Fibroblast of the aortic adventitia (primary cell): ENCODE measurements around the gene CDH13. TPM values are rescaled to one million over a fixed set of nuclear protein-coding genes. Genes with fewer than 3 reads are reported as not detected.

ENCODE experiments used
- DNase-seq: peaks from one replicate; pipeline ENCODE4 v3.0.0-alpha.2; 2010; ENCODE audit warnings: low read depth
- H3K4me3 ChIP-seq: 2 replicates; pipeline ENCODE4 v1.5.1; 2011; ENCODE audit warnings: low read depth, mild to moderate bottlenecking, control low read depth, low read length, moderate library complexity
- total RNA-seq: library from RNA; depleted of rRNA; stranded (reverse); fragments of >200 nt; gene quantifications from 2 replicates; pipeline ENCODE4 v1.2.3, GENCODE V29; 2012; ENCODE audit warnings: low replicate concordance
- TF ChIP-seq, protein P1 (sequence below): IDR thresholded peaks from 2 replicates; pipeline ENCODE4 v1.5.1; 2011; ENCODE audit warnings: mild to moderate bottlenecking, low read length, control low read depth, inconsistent platforms; ENCODE audit not compliant: insufficient read depth

The CDH13 gene
- total RNA-seq, 1 donor: 55.7 TPM

DNA sequence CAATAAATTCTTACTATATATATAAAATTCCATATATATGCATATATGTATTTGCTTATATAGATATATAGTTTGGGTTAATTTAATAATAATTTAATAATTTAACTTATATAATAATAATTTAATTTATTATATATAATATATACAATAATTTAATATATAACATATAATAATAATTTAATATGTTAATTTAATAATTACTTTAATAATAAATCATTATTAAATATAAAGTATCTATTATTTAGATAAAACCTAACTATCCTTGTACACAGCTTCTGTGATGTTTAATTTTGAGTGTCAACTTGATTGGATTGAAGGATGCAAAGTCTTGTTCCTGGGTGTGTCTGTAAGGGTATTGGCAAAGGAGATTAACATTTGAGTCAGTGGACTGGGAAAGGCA, 40.6 kb upstream of the CDH13 start:
- no peak for DNase-seq
- TF ChIP-seq, protein P1, sequence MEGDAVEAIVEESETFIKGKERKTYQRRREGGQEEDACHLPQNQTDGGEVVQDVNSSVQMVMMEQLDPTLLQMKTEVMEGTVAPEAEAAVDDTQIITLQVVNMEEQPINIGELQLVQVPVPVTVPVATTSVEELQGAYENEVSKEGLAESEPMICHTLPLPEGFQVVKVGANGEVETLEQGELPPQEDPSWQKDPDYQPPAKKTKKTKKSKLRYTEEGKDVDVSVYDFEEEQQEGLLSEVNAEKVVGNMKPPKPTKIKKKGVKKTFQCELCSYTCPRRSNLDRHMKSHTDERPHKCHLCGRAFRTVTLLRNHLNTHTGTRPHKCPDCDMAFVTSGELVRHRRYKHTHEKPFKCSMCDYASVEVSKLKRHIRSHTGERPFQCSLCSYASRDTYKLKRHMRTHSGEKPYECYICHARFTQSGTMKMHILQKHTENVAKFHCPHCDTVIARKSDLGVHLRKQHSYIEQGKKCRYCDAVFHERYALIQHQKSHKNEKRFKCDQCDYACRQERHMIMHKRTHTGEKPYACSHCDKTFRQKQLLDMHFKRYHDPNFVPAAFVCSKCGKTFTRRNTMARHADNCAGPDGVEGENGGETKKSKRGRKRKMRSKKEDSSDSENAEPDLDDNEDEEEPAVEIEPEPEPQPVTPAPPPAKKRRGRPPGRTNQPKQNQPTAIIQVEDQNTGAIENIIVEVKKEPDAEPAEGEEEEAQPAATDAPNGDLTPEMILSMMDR: no peak
- H3K4me3 ChIP-seq: no peak overlapping the region

DNA sequence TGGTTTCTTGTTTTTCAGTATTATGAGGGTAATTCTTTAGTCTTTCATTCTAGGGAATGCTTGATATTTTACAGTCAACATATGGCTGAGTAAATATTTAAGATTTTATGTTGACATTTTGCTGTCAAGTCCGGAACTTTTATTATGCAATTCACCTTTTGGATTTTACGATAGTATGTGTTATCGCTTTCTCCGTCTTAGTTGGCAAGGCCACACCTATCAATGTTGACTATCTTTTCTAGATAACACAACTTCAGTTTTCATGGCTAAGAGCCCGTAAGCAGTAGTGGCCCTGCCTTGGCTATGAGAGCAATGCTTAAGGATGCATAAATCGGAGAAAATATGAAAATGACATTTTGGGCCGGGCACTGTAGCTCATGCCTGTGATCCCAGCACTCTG, 39.5 kb upstream of the CDH13 start:
- TF ChIP-seq, protein P1: no peak
- no peak for DNase-seq
- no peak overlapping the region for H3K4me3 ChIP-seq

DNA sequence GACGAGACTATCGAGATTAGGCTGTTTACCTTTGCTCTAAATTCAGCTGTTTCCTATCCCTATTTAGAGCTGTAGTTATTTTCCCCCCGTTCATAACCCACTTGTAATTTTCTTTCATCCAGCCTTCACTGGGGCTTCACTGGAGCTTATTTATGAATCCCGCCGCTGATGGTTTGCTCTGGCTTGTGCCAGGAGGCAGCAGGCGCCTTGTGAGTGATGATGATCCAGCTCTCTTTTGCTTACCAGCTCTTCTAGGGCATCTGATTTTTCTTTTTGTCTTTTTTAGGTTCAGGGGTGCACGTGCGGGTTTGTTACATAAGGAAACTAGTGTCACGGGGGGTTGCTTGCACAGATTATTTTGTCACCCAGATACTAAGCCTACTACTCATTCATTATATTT, 37.4 kb upstream of the CDH13 start:
- DNase-seq: no peak
- TF ChIP-seq, protein P1: no peak
- no peak overlapping the region for H3K4me3 ChIP-seq

DNA sequence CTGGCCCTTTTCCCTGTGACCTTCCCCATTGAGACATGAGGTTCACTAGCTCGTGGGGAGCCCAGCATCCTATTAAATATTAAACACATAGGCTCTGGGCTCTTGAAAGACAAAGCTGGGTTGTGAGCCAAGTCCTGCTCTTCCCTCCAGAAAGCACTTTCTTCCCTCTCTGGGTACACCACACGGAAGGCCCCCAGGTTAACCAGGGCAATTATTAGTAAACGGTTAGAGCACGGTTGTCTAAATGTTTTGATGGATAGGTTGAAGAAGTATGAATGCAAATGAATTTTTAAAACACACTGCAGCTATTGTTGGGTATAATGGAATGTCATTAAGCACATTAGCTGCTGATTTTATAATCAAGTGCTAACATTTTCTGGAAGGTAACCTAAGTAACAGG, 32.7 kb upstream of the CDH13 start:
- TF ChIP-seq, protein P1: no peak
- no peak overlapping the region for H3K4me3 ChIP-seq
- no peak for DNase-seq

DNA sequence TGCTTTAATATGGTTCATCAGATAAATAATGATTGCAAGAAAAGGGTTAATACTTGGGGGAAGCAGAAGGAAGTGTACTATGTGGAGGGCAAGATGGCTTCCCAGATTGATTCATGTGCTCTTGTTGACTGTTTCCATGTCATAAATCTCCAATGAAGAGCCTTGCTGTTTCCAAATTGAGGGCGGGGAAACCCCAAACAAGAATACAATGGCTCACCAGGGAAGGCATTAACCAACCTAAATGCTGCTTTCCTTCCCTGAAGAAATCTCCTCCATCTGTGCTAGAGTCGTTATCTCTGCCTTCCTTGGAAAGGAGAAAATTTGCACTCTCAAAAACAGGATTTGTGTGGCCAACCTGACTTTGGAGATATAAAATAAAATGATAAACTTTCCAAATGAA, 28.0 kb upstream of the CDH13 start:
- no peak for DNase-seq
- TF ChIP-seq, protein P1: no peak
- H3K4me3 ChIP-seq: no peak overlapping the region

DNA sequence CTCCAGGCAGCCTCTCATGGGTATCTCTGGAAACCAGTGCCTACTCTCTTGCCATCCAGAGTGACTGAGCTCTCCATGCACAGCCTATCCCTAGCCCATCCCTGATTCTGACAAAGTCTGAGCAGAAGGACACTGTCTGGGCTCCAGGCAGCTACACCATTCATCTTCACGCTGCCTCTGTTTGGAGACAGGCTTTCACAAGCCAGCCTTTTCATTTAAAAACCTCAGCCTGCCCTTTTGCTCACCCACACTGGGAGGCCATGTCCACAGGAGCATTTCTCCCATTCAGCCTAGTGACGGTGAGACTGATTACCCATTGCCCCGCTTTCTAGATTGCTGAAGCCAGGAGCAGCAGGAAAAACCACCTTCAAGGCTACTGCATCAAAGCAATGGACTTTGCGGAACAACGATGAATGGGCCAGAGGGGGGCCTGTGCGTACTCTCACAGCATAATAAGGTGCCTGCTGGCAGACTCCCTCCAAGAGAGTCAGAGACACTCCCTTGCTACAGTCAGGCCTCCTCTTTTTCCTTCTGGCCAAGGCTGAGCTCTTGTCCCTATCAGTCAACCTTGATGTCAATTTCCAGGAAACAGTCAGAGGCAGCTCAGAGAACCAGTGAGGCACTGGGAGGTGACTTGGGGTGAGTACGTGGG, 24.7 kb upstream of the CDH13 start:
- no peak for DNase-seq
- TF ChIP-seq, protein P1: no peak
- H3K4me3 ChIP-seq: no peak overlapping the region

DNA sequence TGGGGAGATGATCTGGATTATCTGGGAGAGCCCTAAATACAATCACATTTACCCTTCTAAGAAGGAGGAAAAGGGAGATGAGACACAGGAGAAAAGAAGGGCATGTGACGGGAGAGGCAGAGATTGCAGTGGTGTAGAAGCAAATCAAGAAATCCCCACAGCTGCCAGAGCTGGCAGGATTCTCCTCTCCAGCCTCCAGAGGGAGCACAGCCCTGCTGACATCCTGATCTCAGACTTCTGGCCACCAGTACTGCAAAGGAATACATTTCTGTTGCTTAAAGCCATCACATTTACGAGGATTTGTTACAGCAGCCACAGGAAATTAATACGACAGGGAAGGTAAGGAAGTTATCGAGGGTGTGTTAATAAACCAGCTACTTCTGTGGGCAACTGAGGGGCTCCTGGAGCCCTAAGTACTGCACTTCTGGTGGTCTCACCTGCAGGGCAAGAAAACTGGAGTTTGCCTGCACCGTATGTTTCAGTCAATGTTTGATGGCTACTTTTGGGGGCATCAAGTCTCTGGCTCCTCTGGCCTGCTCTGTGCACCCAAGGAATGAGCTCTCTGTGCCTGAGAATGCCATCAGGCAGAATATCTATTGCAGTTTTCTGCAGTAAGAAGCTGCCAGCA, 22.9 kb upstream of the CDH13 start:
- TF ChIP-seq, protein P1: peak; percentile 90
- no peak overlapping the region for H3K4me3 ChIP-seq
- DNase-seq: peak; percentile 78
